Stimulated activated CD4-positive, alpha-beta T cell treated with anti-CD3 and anti-CD28 coated beads, Interleukin-15, amount 100 ng/mL, for 24 hours (primary cell): ENCODE data around the gene HELZ.
"Not testable (repeated sequence)": the region's sequence is repeated elsewhere in the genome, so short reads cannot be mapped to it uniquely, and the experiment has no call there.

ENCODE experiments used
- DNase-seq: peaks from one replicate; pipeline ENCODE4 v3.0.0-alpha.2; 2020

Gene HELZ

GRCh38 chr17:67138392-67138791 is 106.6 kb downstream of the HELZ start:
- DNase-seq = no peak

- no peak for DNase-seq
These were observed 107.1 kb downstream of the HELZ start for GRCh38 chr17:67137860-67138259.

- no peak for DNase-seq
These were observed 108.0 kb downstream of the HELZ start for GRCh38 chr17:67137026-67137370.

GRCh38 chr17:67136191-67137025 is 108.6 kb downstream of the HELZ start:
- DNase-seq = no peak

GRCh38 chr17:67133161-67133560 is 111.8 kb downstream of the HELZ start:
- no peak for DNase-seq

GRCh38 chr17:67132366-67132765 is 112.6 kb downstream of the HELZ start:
- DNase-seq = no peak

GRCh38 chr17:67130768-67131167 is 114.2 kb downstream of the HELZ start:
- DNase-seq = no peak

- DNase-seq = no peak
These were observed 115.7 kb downstream of the HELZ start for GRCh38 chr17:67129283-67129682.

GRCh38 chr17:67128700-67129099 is 116.3 kb downstream of the HELZ start:
- DNase-seq = no peak

- DNase-seq = no peak
These were observed 117.1 kb downstream of the HELZ start for GRCh38 chr17:67127925-67128324.

- no peak for DNase-seq
These were observed 118.0 kb downstream of the HELZ start for GRCh38 chr17:67126983-67127382.

GRCh38 chr17:67126543-67126942 is 118.5 kb downstream of the HELZ start:
- not testable (repeated sequence) for DNase-seq

- DNase-seq = no peak
These were observed 119.1 kb downstream of the HELZ start for GRCh38 chr17:67125924-67126323.

- DNase-seq = no peak
These were observed 119.6 kb downstream of the HELZ start for GRCh38 chr17:67125417-67125816.

- no peak for DNase-seq
These were observed 120.4 kb downstream of the HELZ start for GRCh38 chr17:67124450-67125148.

- no peak for DNase-seq
These were observed 121.3 kb downstream of the HELZ start for GRCh38 chr17:67123699-67124098.

- no peak for DNase-seq
These were observed 123.6 kb downstream of the HELZ start for GRCh38 chr17:67121316-67121891.

GRCh38 chr17:67119102-67119501 is 125.9 kb downstream of the HELZ start:
- DNase-seq = no peak

- no peak for DNase-seq
These were observed 128.9 kb downstream of the HELZ start for GRCh38 chr17:67116045-67116575.

- DNase-seq = no peak
These were observed 129.6 kb downstream of the HELZ start for GRCh38 chr17:67115401-67115800.

- no peak for DNase-seq
These were observed 131.5 kb downstream of the HELZ start for GRCh38 chr17:67113486-67113885.

GRCh38 chr17:67111808-67112207 is 133.2 kb downstream of the HELZ start:
- DNase-seq = no peak

GRCh38 chr17:67111327-67111726 is 133.7 kb downstream of the HELZ start:
- DNase-seq = no peak

- DNase-seq = no peak
These were observed 134.4 kb downstream of the HELZ start for GRCh38 chr17:67110619-67111018.
